Common myeloid progenitor, CD34-positive (primary cell): Measurements from ENCODE around the gene RPS6KA1.
"Not testable (repeated sequence)": the region's sequence is repeated elsewhere in the genome, so short reads cannot be mapped to it uniquely, and the experiment has no call there.

Source experiments
- CTCF ChIA-PET: fragments of 350-600 bp; sonication (Branson Sonifier 250); formaldehyde crosslinking; loops from one replicate; lab custom pipeline; 2021; ENCODE audit warnings: antibody characterized with exemption; lab: Charles Lee
- POLR2A ChIA-PET: fragments of 350-600 bp; sonication (Branson Sonifier 250); formaldehyde crosslinking; loops from one replicate; lab custom pipeline; 2021; ENCODE audit warnings: antibody characterized with exemption; lab: Charles Lee
- DNase-seq, 3 donors: peaks; one replicate each; pipeline versions ENCODE4 v3.0.0 to v3.0.0-alpha.2; 2013
- H3K27ac ChIP-seq, 2 experiments: 1 replicate in 1 of 2; 2 replicates in 1 of 2; pipeline ENCODE4 v1.7.0; 2013; ENCODE audit warnings: inconsistent platforms in 2 of 2, low read length in 2 of 2, mild to moderate bottlenecking in 2 of 2, low read depth in 1 of 2, moderate library complexity in 1 of 2; ENCODE audit not compliant: severe bottlenecking in 2 of 2, insufficient read depth in 1 of 2, poor library complexity in 1 of 2
- H3K27me3 ChIP-seq, 5 experiments: replicated peaks in 2 of 5; 1 replicate in 3 of 5; 2 replicates in 2 of 5; pipeline versions ENCODE4 v1.6.1 to v1.7.0; 2013; ENCODE audit warnings: low read length in 4 of 5, mild to moderate bottlenecking in 2 of 5, moderate library complexity in 2 of 5, inconsistent platforms in 1 of 5; ENCODE audit not compliant: insufficient read depth in 5 of 5, control insufficient read depth in 4 of 5
- H3K36me3 ChIP-seq, 4 experiments: 1 replicate in 2 of 4; 2 replicates in 2 of 4; pipeline versions ENCODE4 v1.6.1 to v1.7.0; 2013; ENCODE audit warnings: low read length in 3 of 4, control low read depth in 1 of 4, mild to moderate bottlenecking in 1 of 4; ENCODE audit not compliant: control insufficient read depth in 4 of 4, insufficient read depth in 4 of 4
- H3K4me1 ChIP-seq, 4 experiments: 1 replicate in 3 of 4; 2 replicates in 1 of 4; pipeline versions ENCODE4 v1.6.1 to v1.7.1; 2013; ENCODE audit warnings: low read length in 3 of 4, mild to moderate bottlenecking in 3 of 4, control low read depth in 1 of 4, inconsistent platforms in 1 of 4, moderate library complexity in 1 of 4; ENCODE audit not compliant: control insufficient read depth in 4 of 4, insufficient read depth in 4 of 4; ENCODE audit errors: control extremely low read depth in 1 of 4
- H3K4me3 ChIP-seq, 7 experiments: 1 replicate in 4 of 7; 2 replicates in 3 of 7; pipeline versions ENCODE4 v1.5.1 to v1.7.0; 2013; ENCODE audit warnings: mild to moderate bottlenecking in 7 of 7, low read length in 6 of 7, moderate library complexity in 6 of 7, inconsistent platforms in 2 of 7, low read depth in 2 of 7, control low read depth in 1 of 7; ENCODE audit not compliant: insufficient read depth in 4 of 7, control insufficient read depth in 1 of 7; ENCODE audit errors: extremely low read depth in 1 of 7
- H3K9me3 ChIP-seq, 5 experiments: 1 replicate in 4 of 5; 2 replicates in 1 of 5; pipeline versions ENCODE4 v1.6.1 to v1.7.1; 2013; ENCODE audit warnings: low read length in 4 of 5, mild to moderate bottlenecking in 2 of 5, inconsistent platforms in 1 of 5, low read depth in 1 of 5, moderate library complexity in 1 of 5; ENCODE audit not compliant: control insufficient read depth in 4 of 5, insufficient read depth in 2 of 5; ENCODE audit errors: control extremely low read depth in 1 of 5
- WGBS: methylation state at CpG from one replicate; pipeline ENCODE4 v1.1.5; 2013; ENCODE audit not compliant: insufficient coverage; 5-methylcytosine and 5-hydroxymethylcytosine counted together

Gene RPS6KA1

GRCh38 chr1:26610781-26611180 lies 81.2 kb downstream of the RPS6KA1 start:
- no peaks in the 10 kb centered on the region for H3K36me3 ChIP-seq
- WGBS: no CpG with 5 or more reads among the region's 2 CpGs
- no peak for DNase-seq
- ChIA-PET POLR2A (no interaction called here), CTCF (interaction anchor here (1.0 to 2.1 kb wide), 3 partner anchors 9 to 178 kb away, joined by 5 to 7 read pairs (median 7); no protein-coding TSS in a partner anchor)
- no peak overlapping the region for H3K27ac ChIP-seq
- no peaks in the 10 kb centered on the region for H3K9me3 ChIP-seq
- no peak overlapping the region for H3K4me3 ChIP-seq
- H3K4me1 ChIP-seq: no peaks in the 10 kb centered on the region
- no peaks in the 10 kb centered on the region for H3K27me3 ChIP-seq

- not testable (repeated sequence) for H3K36me3 ChIP-seq, H3K4me3 ChIP-seq, H3K27me3 ChIP-seq, H3K9me3 ChIP-seq, H3K4me1 ChIP-seq, DNase-seq, H3K27ac ChIP-seq
- ChIA-PET POLR2A (interaction anchor here (0.7 kb wide), 1 partner anchor 9 kb away, joined by 3 read pairs; no protein-coding TSS in a partner anchor), CTCF (interaction anchor here (0.8 to 3.6 kb wide), 2 partner anchors 10 to 1515 kb away, joined by 3 to 17 read pairs; no protein-coding TSS in a partner anchor)
- WGBS: 96% methylated on average over 3 of the region's 4 CpGs
Measured at GRCh38 chr1:26612627-26613026, 83.1 kb downstream of the RPS6KA1 start.

- WGBS: no CpG with 5 or more reads among the region's 1 CpG
- Histone ChIP-seq H3K27me3 (no peaks in the 10 kb centered on the region), H3K4me1 (peaks cover 13 to 17% (median 16%) of the 10 kb centered on the region in 4 experiments), H3K27ac (no peak overlapping the region), H3K4me3 (no peak overlapping the region), H3K36me3 (no peaks in the 10 kb centered on the region), H3K9me3 (no peaks in the 10 kb centered on the region)
- DNase-seq: no peak
- ChIA-PET CTCF (interaction anchor here (1.0 to 3.6 kb wide), 5 partner anchors 12 to 174 kb away, joined by 3 to 17 read pairs (median 5); no protein-coding TSS in a partner anchor), POLR2A (no interaction called here)
Measured at GRCh38 chr1:26614655-26615411, 85.3 kb downstream of the RPS6KA1 start.

DNA sequence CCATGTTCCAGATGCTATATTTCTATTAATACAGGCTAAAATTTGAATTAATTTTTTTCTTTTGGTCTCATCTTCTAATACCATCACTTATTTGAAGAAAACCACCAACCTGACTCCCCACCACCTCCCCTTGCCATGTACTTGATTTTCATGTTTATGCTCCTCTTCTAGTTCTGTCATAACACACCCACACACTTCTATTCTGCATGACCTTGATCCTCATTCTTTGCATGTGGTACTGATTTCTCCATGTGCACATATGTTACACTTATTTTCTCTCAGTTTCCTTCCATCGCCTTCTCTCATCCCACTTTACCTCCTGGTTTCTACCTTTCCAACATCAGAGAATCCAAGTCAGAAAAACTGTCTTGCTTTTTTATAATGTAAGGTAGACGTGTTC lies 87.3 kb downstream of the RPS6KA1 start:
- Histone ChIP-seq H3K27ac (no peak overlapping the region), H3K36me3 (no peaks in the 10 kb centered on the region), H3K27me3 (no peaks in the 10 kb centered on the region), H3K4me1 (peaks cover 17 to 24% (median 21%) of the 10 kb centered on the region in 4 experiments), H3K9me3 (no peaks in the 10 kb centered on the region), H3K4me3 (no peak overlapping the region)
- whole genome bisulfite sequencing: no CpG with 5 or more reads among the region's 2 CpGs
- POLR2A ChIA-PET: no interaction called here
- CTCF ChIA-PET: interaction anchor here (0.5 to 2.0 kb wide), 3 partner anchors 13 to 104 kb away, joined by 3 to 8 read pairs (median 6); no protein-coding TSS in a partner anchor
- DNase-seq: no peak

DNA sequence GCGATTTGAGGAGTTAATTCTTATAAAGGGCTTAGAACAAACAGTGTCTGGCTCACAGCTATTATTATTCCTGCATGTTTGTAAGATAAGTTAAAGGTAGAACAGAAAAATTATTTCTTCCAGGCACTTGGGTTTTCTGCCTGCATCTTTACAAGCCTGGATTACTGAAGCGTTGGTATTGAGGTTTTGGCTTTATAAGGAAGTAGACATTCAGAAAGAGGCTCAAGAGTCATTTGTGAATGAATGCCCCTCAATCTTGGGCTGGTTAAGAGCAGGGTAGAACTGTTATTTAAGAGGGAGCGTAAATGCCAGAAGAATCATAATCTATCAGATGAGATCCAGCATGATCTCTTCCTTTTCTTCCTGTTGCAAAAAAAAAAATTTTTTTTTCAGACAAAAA lies 89.0 kb downstream of the RPS6KA1 start:
- ChIA-PET POLR2A (no interaction called here), CTCF (interaction anchor here (0.5 to 1.4 kb wide), 6 partner anchors 12 to 175 kb away, joined by 3 to 7 read pairs (median 4); no protein-coding TSS in a partner anchor)
- H3K27ac ChIP-seq: no peak overlapping the region
- DNase-seq: peak in 2 of 3 donors; percentile 48 to 49
- peaks cover 17 to 26% (median 22%) of the 10 kb centered on the region in 4 experiments for H3K4me1 ChIP-seq
- H3K36me3 ChIP-seq: no peaks in the 10 kb centered on the region
- no peaks in the 10 kb centered on the region for H3K27me3 ChIP-seq
- no peaks in the 10 kb centered on the region for H3K9me3 ChIP-seq
- 0% methylated on average over 1 of the region's 3 CpGs for WGBS
- H3K4me3 ChIP-seq: no peak overlapping the region
